ENCODE data around the gene PPEF2.

Gene PPEF2

DNA sequence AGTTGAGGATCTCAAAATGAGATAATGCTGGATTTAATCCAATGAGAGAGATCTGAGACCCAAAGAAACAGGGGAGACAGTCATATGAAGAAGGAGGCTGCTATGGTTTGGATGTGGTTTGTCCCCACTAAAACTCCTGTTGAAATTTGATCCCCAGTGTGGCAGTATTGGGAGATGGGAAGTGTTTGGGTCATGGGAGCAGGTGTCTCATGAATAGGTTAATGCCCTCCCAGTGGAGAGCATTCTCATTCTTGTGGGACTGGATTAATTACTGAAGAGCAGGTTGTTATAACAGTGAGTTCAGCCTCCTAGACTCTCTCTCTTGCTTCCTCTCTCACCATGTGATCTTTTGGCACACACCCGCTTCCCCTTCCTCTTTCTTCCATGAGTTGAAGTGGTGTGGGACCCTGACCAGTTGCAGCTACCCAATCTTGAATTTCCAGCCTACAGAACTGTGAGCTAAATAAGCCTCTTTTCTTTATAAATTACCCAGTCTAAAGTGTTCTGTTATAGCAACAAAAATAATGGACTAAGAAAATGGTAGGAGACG lies 70.3 kb downstream of the PPEF2 start:
- DNase-seq = no peak

DNA sequence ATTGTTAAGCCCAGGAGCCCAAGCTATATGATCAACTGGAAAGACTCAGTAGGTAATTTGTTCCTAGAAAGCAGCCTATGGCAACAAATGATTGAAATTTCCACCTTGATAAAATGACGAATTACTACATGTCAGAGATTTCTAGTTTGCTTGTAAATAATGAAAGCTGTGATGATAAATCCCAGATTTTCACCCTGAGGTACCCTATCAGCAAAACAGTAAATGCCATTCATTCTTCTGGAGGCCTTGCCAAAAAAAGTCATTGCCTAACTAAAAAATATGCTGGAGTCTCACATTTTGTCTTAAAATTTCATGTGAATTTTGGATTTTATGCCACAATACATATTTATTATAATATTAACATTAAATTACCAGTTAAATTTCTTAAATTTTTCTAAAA lies 71.3 kb downstream of the PPEF2 start:
- DNase-seq = no peak

DNA sequence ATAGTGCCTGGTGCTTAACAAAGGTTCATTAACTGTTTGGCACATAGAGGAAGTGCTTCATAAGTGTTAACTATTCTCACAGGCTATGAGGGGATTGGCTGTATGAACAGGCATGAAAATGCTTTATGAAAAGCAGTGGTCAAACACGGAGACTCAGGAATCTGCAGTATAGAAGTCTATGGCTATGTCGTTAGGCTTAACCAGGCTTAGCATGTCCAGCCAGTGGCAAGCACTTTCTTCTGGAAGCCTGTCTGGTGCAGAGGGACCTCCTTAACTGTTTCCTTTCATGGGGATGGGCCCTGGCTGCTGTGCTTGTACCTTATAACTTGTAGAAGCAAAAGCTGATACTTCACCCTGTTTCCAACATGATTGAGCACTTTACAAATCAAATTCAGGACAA lies 78.4 kb downstream of the PPEF2 start:
- DNase-seq = no peak

DNA sequence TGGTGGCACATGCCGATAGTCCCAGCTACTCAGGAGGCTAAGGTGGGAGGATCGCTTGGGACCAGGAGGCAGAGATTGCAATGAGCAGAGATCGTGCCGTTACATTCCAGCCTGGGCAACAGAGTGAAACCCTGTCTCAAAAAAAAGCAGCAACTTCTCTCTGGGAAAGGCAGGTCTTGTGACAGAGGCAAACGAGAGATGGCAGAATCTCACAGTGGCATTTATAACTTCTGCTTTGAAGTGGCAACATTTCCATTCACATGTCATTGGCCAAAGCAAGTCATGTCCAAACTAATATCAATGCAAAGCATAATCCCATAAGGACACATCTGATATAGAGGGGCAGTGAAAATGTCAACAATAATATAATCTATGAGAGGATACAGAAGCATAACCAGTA lies 79.8 kb downstream of the PPEF2 start:
- DNase-seq = no peak

DNA sequence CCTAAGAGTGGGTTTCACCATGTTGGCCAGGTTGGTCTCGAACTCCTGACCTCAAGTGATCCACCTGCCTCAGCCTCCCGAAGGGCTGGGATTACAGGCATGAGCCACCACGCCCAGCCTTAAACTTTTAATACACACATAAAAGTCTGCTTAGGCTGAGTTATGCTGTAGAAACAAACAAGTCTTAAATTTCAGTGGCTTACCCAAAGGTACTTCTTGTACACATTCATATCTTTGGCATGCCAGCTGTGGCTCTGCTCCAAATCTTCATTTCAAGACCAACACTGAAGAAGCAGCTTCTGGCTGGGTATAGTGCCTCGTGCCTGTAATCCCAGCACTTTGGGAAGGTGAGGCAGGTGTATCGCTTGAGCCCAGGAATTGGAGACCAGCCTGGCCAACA lies 80.3 kb downstream of the PPEF2 start:
- no peak for DNase-seq

DNA sequence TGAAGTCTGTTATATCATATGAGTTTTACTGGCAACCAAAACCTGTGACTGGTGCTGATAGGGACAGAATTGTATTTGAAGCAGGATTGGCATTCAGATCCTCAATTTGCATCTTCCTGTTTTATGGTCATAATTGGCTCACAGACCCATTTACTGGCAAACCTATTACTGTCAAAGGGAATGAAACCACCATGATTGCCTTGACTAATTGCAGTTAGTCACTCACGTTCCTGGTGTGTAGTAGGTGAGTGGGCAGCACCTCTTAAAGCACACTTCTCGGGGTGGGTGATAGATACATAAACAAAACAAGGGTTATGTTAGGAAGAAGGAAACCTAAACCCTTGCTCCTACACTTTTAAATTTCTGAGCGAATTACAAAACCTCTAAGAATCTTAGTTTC lies 81.0 kb downstream of the PPEF2 start:
- DNase-seq = no peak

DNA sequence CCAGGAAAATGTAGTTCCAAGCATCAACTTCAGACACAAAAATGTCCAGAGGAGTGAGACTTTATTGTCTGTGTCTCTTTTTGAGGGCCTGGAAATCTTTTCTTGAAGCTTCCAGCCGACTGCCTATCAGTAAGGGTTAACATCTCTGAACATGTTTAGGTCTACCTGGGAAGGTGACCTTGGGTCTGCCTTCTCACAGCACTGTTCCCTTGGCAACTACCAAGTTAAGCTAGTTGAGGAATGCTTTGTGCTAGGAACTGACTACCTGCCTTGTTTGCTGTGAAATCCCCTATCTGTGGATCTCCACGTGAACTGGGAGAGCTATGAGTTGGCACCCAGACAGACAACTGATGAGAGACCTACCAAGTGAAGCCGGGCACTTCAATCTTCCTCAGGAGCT lies 81.6 kb downstream of the PPEF2 start:
- DNase-seq = no peak

DNA sequence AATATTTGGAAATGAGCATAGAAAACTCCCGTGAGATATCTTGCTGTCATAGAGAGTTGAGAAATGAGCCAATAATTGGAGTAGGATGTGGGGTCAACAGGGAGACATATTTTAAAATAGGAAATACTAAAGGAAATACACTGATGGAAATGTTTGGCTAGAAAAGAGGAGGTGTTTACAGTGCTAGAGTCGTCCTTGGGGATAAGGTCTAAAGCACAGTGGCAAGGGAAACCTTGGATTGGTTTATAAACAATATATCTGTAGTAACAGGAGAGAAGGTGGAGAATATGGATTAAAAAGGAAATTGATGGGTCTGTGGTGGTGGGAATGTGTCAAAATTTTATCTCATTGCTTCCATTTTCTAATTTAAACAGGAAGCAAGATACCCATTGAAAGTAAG lies 82.1 kb downstream of the PPEF2 start:
- no peak for DNase-seq

DNA sequence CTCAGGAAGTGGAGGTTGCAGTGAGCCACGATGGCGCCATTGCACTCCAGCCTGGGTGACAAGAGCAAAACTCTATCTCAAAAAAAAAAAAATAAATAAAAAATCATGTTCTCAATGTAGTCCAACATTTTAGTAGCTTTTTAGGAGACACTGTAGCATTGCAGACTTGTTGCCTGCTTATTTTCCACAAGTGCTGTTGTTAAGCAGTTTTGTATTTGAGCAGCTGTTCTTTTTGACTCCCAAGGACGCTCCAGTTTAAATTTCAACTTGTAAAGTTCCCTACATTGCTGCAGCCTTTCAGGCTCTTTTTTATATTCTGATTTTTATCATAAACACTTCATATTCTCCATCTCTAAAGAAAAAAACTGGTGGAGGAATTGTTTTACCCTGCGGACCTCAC lies 83.1 kb downstream of the PPEF2 start:
- DNase-seq = no peak

DNA sequence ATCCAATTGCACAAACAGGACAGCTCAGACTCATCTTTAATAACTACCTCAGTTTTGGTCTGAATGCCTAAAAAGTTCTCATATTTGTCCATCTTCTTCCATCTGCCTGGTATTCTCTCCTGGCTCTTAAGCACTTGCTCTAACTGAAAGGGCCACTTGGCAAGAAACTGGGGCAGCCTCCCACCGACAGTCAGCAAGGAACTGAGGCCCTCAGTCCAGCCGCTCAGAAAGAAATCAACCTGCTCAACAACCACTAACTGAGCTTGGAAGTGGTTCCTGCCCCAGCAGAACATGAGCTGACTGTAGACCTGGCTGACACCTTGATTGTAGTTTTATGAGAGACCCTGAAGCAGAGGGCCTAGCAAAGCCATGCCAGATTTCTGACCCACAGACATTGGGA lies 84.4 kb downstream of the PPEF2 start:
- no peak for DNase-seq
